Measurements from ENCODE around the gene TIMP3. TPM values are rescaled to one million over a fixed set of nuclear protein-coding genes. Genes with fewer than 3 reads are reported as not detected.

Gene TIMP3
- total and polyA plus RNA-seq, 9 donors, result 96.6 to 196 (median 119) TPM

DNA sequence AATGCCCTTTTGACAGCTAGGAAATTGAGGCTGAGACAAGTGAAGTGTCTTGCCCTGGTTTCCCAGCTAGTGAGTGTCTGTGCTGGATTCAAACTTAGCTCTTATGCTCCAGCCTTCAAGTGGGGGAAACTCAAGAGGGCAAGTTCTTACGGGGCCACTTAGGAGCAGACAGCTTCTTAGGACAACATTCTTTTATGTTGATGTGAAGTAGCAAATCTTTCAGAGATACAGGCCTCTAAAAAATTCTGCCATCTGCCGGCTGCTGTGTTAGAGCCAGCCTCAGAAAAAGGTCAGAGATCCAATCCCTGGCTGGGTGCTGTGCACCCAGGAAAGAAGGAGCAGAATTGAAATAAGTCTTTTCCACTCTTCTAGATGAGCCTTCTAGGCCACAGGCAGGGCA, 26.6 kb downstream of the TIMP3 start:
- Histone ChIP-seq H3K4me1 (ENCODE audit: control insufficient read depth, insufficient read depth, low read length) (peaks cover 72% of the 10 kb centered on the region), H3K36me3 (ENCODE audit: control insufficient read depth, insufficient read depth, low read length) (peaks cover 5% of the 10 kb centered on the region), H3K9me3 (replicated peaks; ENCODE audit: control insufficient read depth, low read depth, low read length) (no peaks in the 10 kb centered on the region), H3K27ac (ENCODE audit: low read length) (peak overlapping the region; percentile 29), H3K4me3 (ENCODE audit: low read length) (no peak overlapping the region), H3K27me3 (ENCODE audit: control insufficient read depth, insufficient read depth, low read length) (no peaks in the 10 kb centered on the region)
- no peak for DNase-seq
- 76% methylated on average over 2 of the region's 2 CpGs for WGBS (ENCODE audit: insufficient coverage)

DNA sequence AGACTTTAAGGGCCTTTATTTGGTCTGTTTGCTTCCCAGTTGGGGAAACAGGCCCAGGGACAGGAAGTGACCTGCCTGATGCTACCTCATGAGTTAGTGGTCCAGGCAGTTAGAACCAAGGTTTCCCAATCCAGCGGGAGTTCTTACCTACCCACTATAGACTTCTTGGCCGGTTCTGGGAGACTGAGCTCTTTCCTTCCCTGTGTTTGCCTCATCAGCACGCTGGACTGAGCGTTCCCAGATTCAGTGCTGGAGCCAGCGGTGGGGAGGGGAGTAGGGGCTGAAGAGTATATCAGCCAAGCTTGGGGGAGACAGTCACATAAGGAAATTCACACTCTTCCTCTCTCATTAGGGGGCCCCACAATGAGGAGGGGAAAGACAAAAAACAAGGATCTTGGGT, 27.1 kb downstream of the TIMP3 start:
- Histone ChIP-seq H3K27ac (ENCODE audit: low read length) (peak overlapping the region; percentile 29), H3K36me3 (ENCODE audit: control insufficient read depth, insufficient read depth, low read length) (peaks cover 10% of the 10 kb centered on the region), H3K4me1 (ENCODE audit: control insufficient read depth, insufficient read depth, low read length) (peaks cover 72% of the 10 kb centered on the region), H3K4me3 (ENCODE audit: low read length) (no peak overlapping the region), H3K9me3 (replicated peaks; ENCODE audit: control insufficient read depth, low read depth, low read length) (no peaks in the 10 kb centered on the region), H3K27me3 (ENCODE audit: control insufficient read depth, insufficient read depth, low read length) (no peaks in the 10 kb centered on the region)
- DNase-seq, result no peak
- WGBS (ENCODE audit: insufficient coverage), result no CpG with 5 or more reads among the region's 5 CpGs

DNA sequence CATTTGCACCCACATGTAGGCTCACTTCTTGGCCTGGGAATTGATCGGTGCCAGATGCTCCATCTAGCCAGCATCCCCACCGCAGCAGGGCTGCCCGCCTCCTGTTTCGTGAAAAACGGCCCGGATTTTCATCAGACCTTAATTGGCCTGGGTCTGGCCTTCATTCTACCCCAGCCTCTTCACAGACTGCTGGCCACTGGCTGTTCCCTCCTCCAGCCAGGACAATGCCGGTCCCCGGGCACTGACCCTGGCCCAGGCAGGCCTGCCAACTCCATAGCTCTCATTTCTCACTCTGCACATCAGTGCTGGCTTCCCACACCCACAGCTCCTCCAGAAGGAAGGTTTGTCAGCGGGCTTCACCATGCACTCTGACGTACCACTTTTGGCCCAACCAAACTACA, 27.9 kb downstream of the TIMP3 start:
- H3K27me3 ChIP-seq (ENCODE audit: control insufficient read depth, insufficient read depth, low read length), result no peaks in the 10 kb centered on the region
- H3K36me3 ChIP-seq (ENCODE audit: control insufficient read depth, insufficient read depth, low read length), result peaks cover 16% of the 10 kb centered on the region
- WGBS (ENCODE audit: insufficient coverage), result 73% methylated on average over 8 of the region's 10 CpGs
- peaks cover 68% of the 10 kb centered on the region for H3K4me1 ChIP-seq (ENCODE audit: control insufficient read depth, insufficient read depth, low read length)
- no peak for DNase-seq
- no peaks in the 10 kb centered on the region for H3K9me3 ChIP-seq (replicated peaks; ENCODE audit: control insufficient read depth, low read depth, low read length)
- peak overlapping the region; percentile 88 for H3K27ac ChIP-seq (ENCODE audit: low read length)
- H3K4me3 ChIP-seq (ENCODE audit: low read length), result no peak overlapping the region

DNA sequence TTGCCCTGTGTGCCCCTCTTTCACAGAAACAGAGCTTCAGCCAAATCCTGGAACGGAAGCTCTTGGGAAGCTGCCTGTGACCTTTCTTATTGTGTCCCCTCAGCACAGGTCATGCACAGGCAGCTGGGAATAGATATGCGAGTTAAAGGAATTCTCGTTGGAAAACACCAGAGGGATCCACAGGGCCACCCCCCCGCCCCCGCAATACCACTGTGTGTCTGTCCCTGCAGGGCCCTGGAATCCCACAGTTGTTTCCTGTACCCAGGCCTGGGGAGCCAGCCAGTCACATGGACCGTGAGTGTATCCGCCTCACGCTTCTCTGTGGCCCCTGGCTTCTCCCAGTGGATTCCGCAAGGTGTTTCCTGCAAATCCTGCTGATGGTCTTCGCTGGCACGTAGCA, 29.0 kb downstream of the TIMP3 start:
- H3K27ac ChIP-seq (ENCODE audit: low read length), result peak overlapping the region; percentile 88
- no peak overlapping the region for H3K4me3 ChIP-seq (ENCODE audit: low read length)
- DNase-seq, result peak; percentile 71
- peaks cover 24% of the 10 kb centered on the region for H3K36me3 ChIP-seq (ENCODE audit: control insufficient read depth, insufficient read depth, low read length)
- no peaks in the 10 kb centered on the region for H3K9me3 ChIP-seq (replicated peaks; ENCODE audit: control insufficient read depth, low read depth, low read length)
- whole genome bisulfite sequencing (ENCODE audit: insufficient coverage), result 50% methylated on average over 7 of the region's 11 CpGs
- peaks cover 65% of the 10 kb centered on the region for H3K4me1 ChIP-seq (ENCODE audit: control insufficient read depth, insufficient read depth, low read length)
- no peaks in the 10 kb centered on the region for H3K27me3 ChIP-seq (ENCODE audit: control insufficient read depth, insufficient read depth, low read length)

DNA sequence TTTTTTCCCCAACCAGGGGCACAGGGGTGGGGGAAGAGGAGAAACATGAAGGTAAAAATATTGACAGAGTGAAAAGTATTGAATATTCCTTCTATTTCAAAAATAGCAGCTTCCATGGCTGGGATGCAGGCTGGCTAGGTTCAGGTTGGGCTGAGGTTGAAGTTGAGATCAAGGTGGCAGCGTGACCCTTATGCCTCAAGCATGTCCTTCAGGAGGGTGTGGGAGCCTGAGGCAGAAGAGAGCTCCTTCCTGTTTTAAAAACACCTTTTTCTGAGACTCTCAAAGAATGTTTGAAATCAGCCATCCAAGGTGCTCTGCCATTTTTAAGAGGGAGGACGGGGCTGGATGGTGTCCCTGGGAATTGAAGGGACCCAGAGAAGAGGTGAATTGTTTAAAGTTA, 29.5 kb downstream of the TIMP3 start:
- H3K9me3 ChIP-seq (replicated peaks; ENCODE audit: control insufficient read depth, low read depth, low read length), result no peaks in the 10 kb centered on the region
- H3K27ac ChIP-seq (ENCODE audit: low read length), result peak overlapping the region; percentile 88
- H3K4me1 ChIP-seq (ENCODE audit: control insufficient read depth, insufficient read depth, low read length), result peaks cover 65% of the 10 kb centered on the region
- DNase-seq, result no peak
- peaks cover 24% of the 10 kb centered on the region for H3K36me3 ChIP-seq (ENCODE audit: control insufficient read depth, insufficient read depth, low read length)
- no peak overlapping the region for H3K4me3 ChIP-seq (ENCODE audit: low read length)
- 76% methylated on average over 2 of the region's 2 CpGs for WGBS (ENCODE audit: insufficient coverage)
- H3K27me3 ChIP-seq (ENCODE audit: control insufficient read depth, insufficient read depth, low read length), result no peaks in the 10 kb centered on the region

DNA sequence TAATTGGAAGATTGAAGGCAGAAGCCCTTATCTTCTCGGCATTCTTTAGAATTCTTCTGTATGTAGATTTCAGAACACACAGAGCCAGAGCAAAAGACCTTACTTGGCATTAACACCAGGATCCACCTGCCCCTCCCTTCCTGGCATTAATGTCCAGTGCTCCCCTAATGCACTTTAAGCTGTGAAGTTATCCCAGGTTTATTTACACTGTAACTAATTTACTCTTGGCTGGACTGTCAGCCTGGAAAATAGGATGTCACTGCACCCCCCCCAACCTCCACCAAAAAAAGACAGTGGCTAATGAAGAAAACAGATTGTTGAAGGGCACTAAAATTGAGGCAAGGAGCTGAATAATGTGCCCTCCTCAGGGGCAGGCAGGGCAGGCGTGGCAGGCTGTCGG, 30.1 kb downstream of the TIMP3 start:
- H3K9me3 ChIP-seq (replicated peaks; ENCODE audit: control insufficient read depth, low read depth, low read length), result no peaks in the 10 kb centered on the region
- H3K27me3 ChIP-seq (ENCODE audit: control insufficient read depth, insufficient read depth, low read length), result no peaks in the 10 kb centered on the region
- peak; percentile 63 for DNase-seq
- peaks cover 67% of the 10 kb centered on the region for H3K4me1 ChIP-seq (ENCODE audit: control insufficient read depth, insufficient read depth, low read length)
- no peak overlapping the region for H3K4me3 ChIP-seq (ENCODE audit: low read length)
- H3K27ac ChIP-seq (ENCODE audit: low read length), result peak overlapping the region; percentile 88
- H3K36me3 ChIP-seq (ENCODE audit: control insufficient read depth, insufficient read depth, low read length), result peaks cover 24% of the 10 kb centered on the region
- WGBS (ENCODE audit: insufficient coverage), result 17% methylated on average over 1 of the region's 3 CpGs

DNA sequence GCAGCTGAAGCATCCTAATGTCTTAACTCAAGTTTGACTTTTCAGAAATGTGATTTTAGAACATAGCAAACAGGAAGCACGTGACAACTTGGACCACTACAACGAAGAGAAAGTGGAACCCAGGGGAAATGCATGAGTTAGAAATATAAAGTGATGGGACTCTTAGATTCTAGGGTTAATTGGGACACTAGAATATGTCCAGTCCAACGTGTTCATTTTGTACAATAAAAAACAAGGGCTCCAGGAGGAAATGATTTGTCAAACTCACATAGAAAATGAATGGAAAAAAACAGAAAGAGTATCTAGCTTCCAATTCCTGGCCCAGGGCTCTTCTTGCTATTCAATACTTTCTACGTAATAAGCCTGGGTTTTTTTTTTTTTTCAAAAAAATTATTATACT, 30.7 kb downstream of the TIMP3 start:
- no CpG with 5 or more reads among the region's 4 CpGs for WGBS (ENCODE audit: insufficient coverage)
- no peaks in the 10 kb centered on the region for H3K9me3 ChIP-seq (replicated peaks; ENCODE audit: control insufficient read depth, low read depth, low read length)
- DNase-seq, result peak; percentile 86
- no peaks in the 10 kb centered on the region for H3K27me3 ChIP-seq (ENCODE audit: control insufficient read depth, insufficient read depth, low read length)
- H3K4me1 ChIP-seq (ENCODE audit: control insufficient read depth, insufficient read depth, low read length), result peaks cover 67% of the 10 kb centered on the region
- H3K27ac ChIP-seq (ENCODE audit: low read length), result peak overlapping the region; percentile 88
- peaks cover 26% of the 10 kb centered on the region for H3K36me3 ChIP-seq (ENCODE audit: control insufficient read depth, insufficient read depth, low read length)
- H3K4me3 ChIP-seq (ENCODE audit: low read length), result no peak overlapping the region

DNA sequence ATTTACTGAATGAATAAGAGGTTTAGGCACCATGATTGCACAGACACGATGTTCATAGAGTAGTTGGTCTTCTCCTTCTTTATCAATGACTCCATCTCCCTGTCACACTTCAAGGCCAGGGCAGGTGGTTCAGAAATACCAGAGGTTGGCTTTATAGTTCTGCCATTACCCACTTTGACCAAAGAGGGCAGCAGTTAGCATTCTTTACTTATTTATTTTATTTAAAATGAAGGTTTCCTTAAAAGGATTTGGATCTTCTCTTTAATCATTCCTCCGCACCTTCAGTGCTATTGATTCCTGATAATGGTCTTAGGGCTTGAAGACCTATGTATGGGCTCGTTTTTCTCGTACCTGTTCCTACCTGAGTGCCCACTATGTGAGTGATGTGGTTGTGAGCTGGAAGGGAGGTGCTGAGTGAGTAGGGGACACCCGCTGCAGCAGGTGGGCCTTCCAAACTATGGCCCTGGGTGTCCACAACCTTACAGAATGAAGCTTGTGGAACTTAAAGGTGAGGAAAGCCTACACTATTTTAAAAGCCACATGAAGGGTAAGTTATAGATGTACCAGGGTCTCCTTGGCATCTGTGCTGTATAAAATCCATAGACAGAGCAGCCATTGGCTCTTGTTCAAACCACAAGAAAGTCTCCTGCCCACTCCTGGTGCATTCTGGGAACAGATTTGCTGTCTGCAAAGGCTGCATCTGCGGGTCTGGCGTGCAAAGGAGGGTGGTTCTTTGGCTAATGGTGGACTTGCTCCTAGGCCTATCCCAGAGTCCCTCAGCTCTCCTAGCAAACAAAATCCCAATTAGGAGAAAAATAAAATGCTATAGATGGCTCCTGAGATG, 35.0 kb downstream of the TIMP3 start:
- peaks cover 29% of the 10 kb centered on the region for H3K36me3 ChIP-seq (ENCODE audit: control insufficient read depth, insufficient read depth, low read length)
- peaks cover 62% of the 10 kb centered on the region for H3K4me1 ChIP-seq (ENCODE audit: control insufficient read depth, insufficient read depth, low read length)
- no peak for DNase-seq
- H3K9me3 ChIP-seq (replicated peaks; ENCODE audit: control insufficient read depth, low read depth, low read length), result no peaks in the 10 kb centered on the region
- H3K27me3 ChIP-seq (ENCODE audit: control insufficient read depth, insufficient read depth, low read length), result no peaks in the 10 kb centered on the region
- H3K27ac ChIP-seq (ENCODE audit: low read length), result no peak overlapping the region
- no peak overlapping the region for H3K4me3 ChIP-seq (ENCODE audit: low read length)
- no CpG with 5 or more reads among the region's 7 CpGs for WGBS (ENCODE audit: insufficient coverage)

DNA sequence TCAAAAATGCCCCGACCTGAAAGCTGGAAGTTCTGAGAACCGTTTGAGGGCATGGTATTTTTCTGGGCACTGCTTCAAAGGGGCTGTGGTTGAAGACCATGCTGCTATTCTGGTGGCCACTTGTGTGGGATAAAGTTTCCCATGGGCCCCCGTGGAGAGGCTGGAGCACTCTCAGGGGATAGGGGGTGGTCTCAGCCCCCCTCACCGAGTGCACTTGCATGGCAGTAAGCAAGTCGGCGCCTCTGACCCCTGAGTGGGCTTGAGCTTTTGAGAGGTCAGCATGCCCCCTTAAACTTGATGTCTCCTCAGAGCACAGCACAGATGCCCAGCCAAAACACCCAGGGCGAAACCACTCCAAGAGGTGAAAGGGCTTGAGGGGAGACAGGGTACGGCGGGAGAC, 35.6 kb downstream of the TIMP3 start:
- Histone ChIP-seq H3K27ac (ENCODE audit: low read length) (no peak overlapping the region), H3K27me3 (ENCODE audit: control insufficient read depth, insufficient read depth, low read length) (no peaks in the 10 kb centered on the region), H3K36me3 (ENCODE audit: control insufficient read depth, insufficient read depth, low read length) (peaks cover 33% of the 10 kb centered on the region), H3K9me3 (replicated peaks; ENCODE audit: control insufficient read depth, low read depth, low read length) (no peaks in the 10 kb centered on the region), H3K4me1 (ENCODE audit: control insufficient read depth, insufficient read depth, low read length) (peaks cover 55% of the 10 kb centered on the region), H3K4me3 (ENCODE audit: low read length) (no peak overlapping the region)
- 89% methylated on average over 6 of the region's 9 CpGs for WGBS (ENCODE audit: insufficient coverage)
- no peak for DNase-seq

DNA sequence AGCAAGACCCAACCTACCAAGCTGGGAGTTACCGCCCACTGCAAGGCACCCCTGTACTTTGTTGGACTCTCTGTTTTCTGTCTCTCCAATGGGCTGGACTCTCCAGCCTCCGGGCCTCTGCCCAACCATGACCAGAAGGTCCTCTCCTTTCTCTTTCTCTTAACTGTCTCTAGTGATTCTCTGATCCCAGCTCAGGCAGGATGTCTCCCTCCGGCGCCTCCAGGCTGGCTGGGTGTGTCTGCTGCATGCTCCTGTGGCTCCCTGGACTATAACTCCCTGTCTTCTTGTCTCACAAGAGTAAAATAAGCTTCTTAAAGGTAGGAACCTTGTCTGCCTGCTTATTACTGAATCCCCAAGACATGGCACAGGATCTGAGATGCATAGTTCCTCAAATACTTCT, 36.3 kb downstream of the TIMP3 start:
- Histone ChIP-seq H3K9me3 (replicated peaks; ENCODE audit: control insufficient read depth, low read depth, low read length) (no peaks in the 10 kb centered on the region), H3K36me3 (ENCODE audit: control insufficient read depth, insufficient read depth, low read length) (peaks cover 35% of the 10 kb centered on the region), H3K27ac (ENCODE audit: low read length) (peak overlapping the region; percentile 11), H3K4me3 (ENCODE audit: low read length) (no peak overlapping the region), H3K4me1 (ENCODE audit: control insufficient read depth, insufficient read depth, low read length) (peaks cover 52% of the 10 kb centered on the region), H3K27me3 (ENCODE audit: control insufficient read depth, insufficient read depth, low read length) (no peaks in the 10 kb centered on the region)
- no peak for DNase-seq
- WGBS (ENCODE audit: insufficient coverage), result 77% methylated on average over 2 of the region's 4 CpGs
